ENCODE data around the gene PHYHD1.

DNA sequence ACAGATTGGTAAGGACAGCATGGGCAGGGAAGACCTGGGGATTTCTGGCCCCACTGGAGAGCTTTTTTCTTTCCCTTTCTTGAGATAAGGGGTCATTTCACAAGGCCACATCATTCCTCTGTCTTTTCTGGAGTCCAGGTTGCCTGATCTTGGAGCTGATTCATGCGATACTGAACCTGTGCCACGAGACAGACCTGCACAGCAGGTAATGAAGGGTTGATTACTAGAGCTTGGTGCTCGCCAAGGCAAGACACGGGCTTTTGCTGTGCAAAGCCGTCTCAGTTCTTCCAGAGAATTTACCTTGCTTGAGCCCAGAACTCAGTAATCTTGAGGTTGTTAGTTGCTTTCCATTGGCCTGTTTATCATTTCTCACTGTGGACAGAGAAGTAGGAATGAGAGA is 65.9 kb downstream of the PHYHD1 start:
- TF ChIP-seq, protein P1, sequence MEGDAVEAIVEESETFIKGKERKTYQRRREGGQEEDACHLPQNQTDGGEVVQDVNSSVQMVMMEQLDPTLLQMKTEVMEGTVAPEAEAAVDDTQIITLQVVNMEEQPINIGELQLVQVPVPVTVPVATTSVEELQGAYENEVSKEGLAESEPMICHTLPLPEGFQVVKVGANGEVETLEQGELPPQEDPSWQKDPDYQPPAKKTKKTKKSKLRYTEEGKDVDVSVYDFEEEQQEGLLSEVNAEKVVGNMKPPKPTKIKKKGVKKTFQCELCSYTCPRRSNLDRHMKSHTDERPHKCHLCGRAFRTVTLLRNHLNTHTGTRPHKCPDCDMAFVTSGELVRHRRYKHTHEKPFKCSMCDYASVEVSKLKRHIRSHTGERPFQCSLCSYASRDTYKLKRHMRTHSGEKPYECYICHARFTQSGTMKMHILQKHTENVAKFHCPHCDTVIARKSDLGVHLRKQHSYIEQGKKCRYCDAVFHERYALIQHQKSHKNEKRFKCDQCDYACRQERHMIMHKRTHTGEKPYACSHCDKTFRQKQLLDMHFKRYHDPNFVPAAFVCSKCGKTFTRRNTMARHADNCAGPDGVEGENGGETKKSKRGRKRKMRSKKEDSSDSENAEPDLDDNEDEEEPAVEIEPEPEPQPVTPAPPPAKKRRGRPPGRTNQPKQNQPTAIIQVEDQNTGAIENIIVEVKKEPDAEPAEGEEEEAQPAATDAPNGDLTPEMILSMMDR (IDR thresholded peaks at IDR 0.05) = no peak
- TF ChIP-seq EZH2 (IDR thresholded peaks at IDR 0.05; ENCODE audit: borderline replicate concordance, insufficient read depth, low read depth, low read length, poor library complexity, severe bottlenecking) = no peak

Measured in B cell (primary cell).